ENCODE measurements around the gene CRKL.

DNA sequence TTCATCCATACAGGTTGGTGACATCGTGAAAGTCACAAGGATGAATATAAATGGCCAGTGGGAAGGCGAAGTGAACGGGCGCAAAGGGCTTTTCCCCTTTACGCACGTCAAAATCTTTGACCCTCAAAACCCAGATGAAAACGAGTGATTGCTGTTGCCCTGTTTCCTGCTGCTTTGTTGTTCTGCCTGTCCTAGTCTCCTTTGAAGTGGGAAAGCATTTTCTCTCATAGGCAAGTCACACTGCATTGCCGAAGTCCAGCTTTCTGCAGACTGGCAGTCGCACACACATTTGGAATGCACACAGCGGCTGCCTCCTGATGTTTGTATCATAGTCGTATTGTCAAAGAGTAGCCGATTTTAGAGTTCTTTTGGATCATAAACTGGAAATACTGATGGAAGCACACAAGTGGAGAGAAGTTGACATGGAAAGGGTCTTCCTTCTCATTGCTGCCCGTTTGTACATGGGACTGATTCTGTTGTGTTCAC is 32.5 kb downstream of the CRKL start:
- TF ChIP-seq, protein P1, sequence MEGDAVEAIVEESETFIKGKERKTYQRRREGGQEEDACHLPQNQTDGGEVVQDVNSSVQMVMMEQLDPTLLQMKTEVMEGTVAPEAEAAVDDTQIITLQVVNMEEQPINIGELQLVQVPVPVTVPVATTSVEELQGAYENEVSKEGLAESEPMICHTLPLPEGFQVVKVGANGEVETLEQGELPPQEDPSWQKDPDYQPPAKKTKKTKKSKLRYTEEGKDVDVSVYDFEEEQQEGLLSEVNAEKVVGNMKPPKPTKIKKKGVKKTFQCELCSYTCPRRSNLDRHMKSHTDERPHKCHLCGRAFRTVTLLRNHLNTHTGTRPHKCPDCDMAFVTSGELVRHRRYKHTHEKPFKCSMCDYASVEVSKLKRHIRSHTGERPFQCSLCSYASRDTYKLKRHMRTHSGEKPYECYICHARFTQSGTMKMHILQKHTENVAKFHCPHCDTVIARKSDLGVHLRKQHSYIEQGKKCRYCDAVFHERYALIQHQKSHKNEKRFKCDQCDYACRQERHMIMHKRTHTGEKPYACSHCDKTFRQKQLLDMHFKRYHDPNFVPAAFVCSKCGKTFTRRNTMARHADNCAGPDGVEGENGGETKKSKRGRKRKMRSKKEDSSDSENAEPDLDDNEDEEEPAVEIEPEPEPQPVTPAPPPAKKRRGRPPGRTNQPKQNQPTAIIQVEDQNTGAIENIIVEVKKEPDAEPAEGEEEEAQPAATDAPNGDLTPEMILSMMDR (IDR thresholded peaks at IDR 0.05; ENCODE audit: low read depth, low read length): no peak
- no peak for TF ChIP-seq EZH2phosphoT487 (IDR thresholded peaks at IDR 0.05; ENCODE audit: low read depth)
